ENCODE measurements around the gene CSRP1. TPM values are rescaled to one million over a fixed set of nuclear protein-coding genes. Genes with fewer than 3 reads are reported as not detected.

Gene CSRP1
- total and polyA plus RNA-seq, 2 donors (not counting 1 experiment from before 2014, with no cell fraction given), result 23.8 to 36.7 TPM

DNA sequence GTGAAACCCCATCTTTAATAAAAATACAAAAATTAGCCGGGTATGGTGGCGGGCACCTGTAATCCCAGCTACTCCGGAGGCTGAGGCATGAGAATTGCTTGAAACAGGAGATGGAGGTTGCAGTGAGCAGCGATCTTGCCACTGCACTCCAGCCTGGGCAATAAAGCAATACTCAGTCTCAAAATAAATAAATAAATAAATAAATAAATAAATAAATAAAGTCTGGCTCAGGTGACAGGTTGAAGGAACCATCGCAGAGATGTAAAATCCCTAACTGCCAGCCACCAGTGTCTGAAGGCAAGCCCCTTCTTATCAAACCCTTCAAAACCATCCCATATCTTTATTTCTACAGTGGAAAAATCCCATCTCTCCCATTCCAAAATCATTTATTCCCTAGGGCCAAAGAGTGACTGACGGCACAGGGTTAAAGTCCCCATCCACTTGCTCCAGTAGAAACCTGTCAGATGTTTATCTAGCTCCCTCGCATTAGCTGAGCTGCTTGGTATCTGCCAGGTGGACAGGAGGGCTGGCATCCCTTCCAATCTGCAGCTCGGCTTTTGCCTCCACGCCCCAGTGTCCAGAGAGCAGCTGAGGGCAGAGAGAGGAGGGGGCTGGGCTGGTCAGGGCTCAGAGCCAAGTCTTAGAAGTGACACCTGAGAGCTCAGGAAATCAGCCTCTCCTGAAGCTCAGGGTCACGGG lies 5.0 kb downstream of the CSRP1 start:
- no peak overlapping the region for H3K27ac Mint-ChIP-seq
- ATAC-seq (ENCODE audit: low read depth), result no peak
- Histone ChIP-seq H3K9me3 (ENCODE audit: control extremely low read depth in 1 of 3, control insufficient read depth in 2 of 3, insufficient read depth in 1 of 3, low read length in 2 of 3) (no peaks in the 10 kb centered on the region), H3K9ac (ENCODE audit: low read length) (no peak overlapping the region), H3K4me1 (ENCODE audit: control insufficient read depth in 2 of 2, insufficient read depth in 2 of 2, low read length in 2 of 2) (peaks cover 13 to 17% of the 10 kb centered on the region in 2 donors), H3K79me2 (ENCODE audit: control insufficient read depth, insufficient read depth, low read length) (peaks cover 33% of the 10 kb centered on the region), H3K36me3 (replicated peaks in 1 of 2; ENCODE audit: control extremely low read depth in 1 of 2, control insufficient read depth in 1 of 2, extremely low read depth in 1 of 2, insufficient read depth in 2 of 2, low read length in 1 of 2) (no peaks in the 10 kb centered on the region), H4K20me1 (ENCODE audit: control insufficient read depth, insufficient read depth, low read length, poor library complexity, severe bottlenecking) (no peaks in the 10 kb centered on the region), H3K27me3 (replicated peaks in 1 of 4; ENCODE audit: control extremely low read depth in 1 of 4, control insufficient read depth in 3 of 4, insufficient read depth in 4 of 4, low read length in 3 of 4) (no peaks in the 10 kb centered on the region), H3K4me2 (replicated peaks; ENCODE audit: low read depth, low read length, poor library complexity, severe bottlenecking) (no peak overlapping the region), H3K27ac (ENCODE audit: low read length in 2 of 2) (no peak overlapping the region), H2AFZ (ENCODE audit: insufficient read depth, low read depth, low read length, poor library complexity, severe bottlenecking) (no peak overlapping the region), H3K4me3 (ENCODE audit: control extremely low read depth in 1 of 5, extremely low read depth in 1 of 5, insufficient read depth in 1 of 5, low read depth in 2 of 5, low read length in 4 of 5) (no peak overlapping the region)
- no peaks in the 10 kb centered on the region for H3K9me3 Mint-ChIP-seq (ENCODE audit: insufficient read depth)
- DNase-seq, result no peak
- ChIA-PET POLR2A (no interaction called here), CTCF (interaction anchor here (0.9 to 5.3 kb wide), 4 partner anchors 11 to 54 kb away, joined by 3 to 59 read pairs (median 18); no protein-coding TSS in a partner anchor)
- TF ChIP-seq, protein P1, sequence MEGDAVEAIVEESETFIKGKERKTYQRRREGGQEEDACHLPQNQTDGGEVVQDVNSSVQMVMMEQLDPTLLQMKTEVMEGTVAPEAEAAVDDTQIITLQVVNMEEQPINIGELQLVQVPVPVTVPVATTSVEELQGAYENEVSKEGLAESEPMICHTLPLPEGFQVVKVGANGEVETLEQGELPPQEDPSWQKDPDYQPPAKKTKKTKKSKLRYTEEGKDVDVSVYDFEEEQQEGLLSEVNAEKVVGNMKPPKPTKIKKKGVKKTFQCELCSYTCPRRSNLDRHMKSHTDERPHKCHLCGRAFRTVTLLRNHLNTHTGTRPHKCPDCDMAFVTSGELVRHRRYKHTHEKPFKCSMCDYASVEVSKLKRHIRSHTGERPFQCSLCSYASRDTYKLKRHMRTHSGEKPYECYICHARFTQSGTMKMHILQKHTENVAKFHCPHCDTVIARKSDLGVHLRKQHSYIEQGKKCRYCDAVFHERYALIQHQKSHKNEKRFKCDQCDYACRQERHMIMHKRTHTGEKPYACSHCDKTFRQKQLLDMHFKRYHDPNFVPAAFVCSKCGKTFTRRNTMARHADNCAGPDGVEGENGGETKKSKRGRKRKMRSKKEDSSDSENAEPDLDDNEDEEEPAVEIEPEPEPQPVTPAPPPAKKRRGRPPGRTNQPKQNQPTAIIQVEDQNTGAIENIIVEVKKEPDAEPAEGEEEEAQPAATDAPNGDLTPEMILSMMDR (IDR thresholded peaks at IDR 0.05), result no peak
- no peak for TF ChIP-seq EZH2 (IDR thresholded peaks at IDR 0.05; ENCODE audit: borderline replicate concordance, insufficient read depth, low read depth, low read length, poor library complexity, severe bottlenecking)
- no peaks in the 10 kb centered on the region for H3K27me3 Mint-ChIP-seq
- intact Hi-C loops (cut with micrococcal nuclease), result no loop called here
- WGBS (ENCODE audit: insufficient coverage), result 98% methylated on average over 5 of the region's 10 CpGs
- no peak overlapping the region for H3K4me3 Mint-ChIP-seq
- H3K4me1 Mint-ChIP-seq, result peaks cover 20% of the 10 kb centered on the region

DNA sequence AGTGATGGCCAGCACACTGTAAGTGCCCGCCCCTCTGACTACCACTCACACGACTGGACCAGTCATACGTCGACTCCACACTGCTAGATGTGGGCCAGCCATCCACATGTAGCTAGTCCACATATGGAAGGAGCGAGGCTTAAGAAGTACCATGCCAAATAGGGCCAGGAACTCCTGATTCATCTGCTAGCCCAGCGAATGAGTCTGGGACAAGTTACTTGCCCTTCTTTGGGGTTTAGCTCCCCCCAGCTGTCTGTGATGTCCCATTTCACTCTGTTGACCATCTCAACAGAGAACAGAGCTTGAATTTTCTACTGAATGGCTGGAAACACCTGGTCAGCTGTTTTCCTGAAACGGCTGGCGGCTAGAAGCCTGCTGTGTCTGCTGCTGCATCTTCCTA lies 5.8 kb downstream of the CSRP1 start:
- CTCF ChIA-PET, result interaction anchor here (0.6 to 5.3 kb wide), 3 partner anchors 12 to 19 kb away, joined by 3 to 59 read pairs (median 33); no protein-coding TSS in a partner anchor
- TF ChIP-seq, protein P1 (IDR thresholded peaks at IDR 0.05), result no peak
- TF ChIP-seq EZH2 (IDR thresholded peaks at IDR 0.05; ENCODE audit: borderline replicate concordance, insufficient read depth, low read depth, low read length, poor library complexity, severe bottlenecking), result no peak
- Histone ChIP-seq H3K4me1 (ENCODE audit: control insufficient read depth in 2 of 2, insufficient read depth in 2 of 2, low read length in 2 of 2) (peaks cover 10 to 11% of the 10 kb centered on the region in 2 donors), H3K9ac (ENCODE audit: low read length) (no peak overlapping the region), H3K4me3 (ENCODE audit: control extremely low read depth in 1 of 5, extremely low read depth in 1 of 5, insufficient read depth in 1 of 5, low read depth in 2 of 5, low read length in 4 of 5) (no peak overlapping the region), H3K79me2 (ENCODE audit: control insufficient read depth, insufficient read depth, low read length) (peaks cover 30% of the 10 kb centered on the region), H3K27ac (ENCODE audit: low read length in 2 of 2) (no peak overlapping the region), H2AFZ (ENCODE audit: insufficient read depth, low read depth, low read length, poor library complexity, severe bottlenecking) (no peak overlapping the region), H3K36me3 (replicated peaks in 1 of 2; ENCODE audit: control extremely low read depth in 1 of 2, control insufficient read depth in 1 of 2, extremely low read depth in 1 of 2, insufficient read depth in 2 of 2, low read length in 1 of 2) (no peaks in the 10 kb centered on the region), H3K9me3 (ENCODE audit: control extremely low read depth in 1 of 3, control insufficient read depth in 2 of 3, insufficient read depth in 1 of 3, low read length in 2 of 3) (no peaks in the 10 kb centered on the region), H3K4me2 (replicated peaks; ENCODE audit: low read depth, low read length, poor library complexity, severe bottlenecking) (no peak overlapping the region), H4K20me1 (ENCODE audit: control insufficient read depth, insufficient read depth, low read length, poor library complexity, severe bottlenecking) (no peaks in the 10 kb centered on the region), H3K27me3 (replicated peaks in 1 of 4; ENCODE audit: control extremely low read depth in 1 of 4, control insufficient read depth in 3 of 4, insufficient read depth in 4 of 4, low read length in 3 of 4) (no peaks in the 10 kb centered on the region)
- no peak overlapping the region for H3K27ac Mint-ChIP-seq
- 96% methylated on average over 7 of the region's 8 CpGs for WGBS (ENCODE audit: insufficient coverage)
- DNase-seq (no peak), ATAC-seq (ENCODE audit: low read depth) (no peak)
- H3K4me1 Mint-ChIP-seq, result peaks cover 15% of the 10 kb centered on the region
- no peaks in the 10 kb centered on the region for H3K9me3 Mint-ChIP-seq (ENCODE audit: insufficient read depth)
- POLR2A ChIA-PET, result no interaction called here
- intact Hi-C loops (cut with micrococcal nuclease), result no loop called here
- no peaks in the 10 kb centered on the region for H3K27me3 Mint-ChIP-seq
- no peak overlapping the region for H3K4me3 Mint-ChIP-seq
